ENCODE data around the gene ITGB7.
A peak's percentile ranks its signal among the peaks of the same experiment; 100 is the strongest.

ITGB7 gene

GRCh38 chr12:53191885-53192530 lies 15.0 kb downstream of the ITGB7 start:
- Mint-ChIP-seq H3K27me3 (no peaks in the 10 kb centered on the region), H3K27ac (peak overlapping the region; percentile 70), H3K4me3 (no peak overlapping the region), H3K9me3 (no peaks in the 10 kb centered on the region), H3K36me3 (peaks cover 31% of the 10 kb centered on the region), H3K4me1 (peaks cover 21% of the 10 kb centered on the region)
- DNase-seq (ENCODE audit: low spot score in 2 of 2) (no peak), ATAC-seq (ENCODE audit: low read depth) (no peak)

GRCh38 chr12:53191096-53191884 lies 15.8 kb downstream of the ITGB7 start:
- peaks cover 17% of the 10 kb centered on the region for H3K4me1 Mint-ChIP-seq
- DNase-seq (ENCODE audit: low spot score in 2 of 2) (no peak), ATAC-seq (ENCODE audit: low read depth) (no peak)
- H3K36me3 Mint-ChIP-seq, result peaks cover 32% of the 10 kb centered on the region
- no peak overlapping the region for H3K27ac Mint-ChIP-seq
- H3K4me3 Mint-ChIP-seq, result no peak overlapping the region
- no peaks in the 10 kb centered on the region for H3K9me3 Mint-ChIP-seq
- no peaks in the 10 kb centered on the region for H3K27me3 Mint-ChIP-seq

GRCh38 chr12:53190108-53190729 lies 16.8 kb downstream of the ITGB7 start:
- ATAC-seq (ENCODE audit: low read depth), result peak; percentile 96
- no peak overlapping the region for H3K27ac Mint-ChIP-seq
- H3K4me1 Mint-ChIP-seq, result peaks cover 11% of the 10 kb centered on the region
- no peaks in the 10 kb centered on the region for H3K27me3 Mint-ChIP-seq
- DNase-seq (ENCODE audit: low spot score in 2 of 2), result no peak
- no peaks in the 10 kb centered on the region for H3K9me3 Mint-ChIP-seq
- H3K4me3 Mint-ChIP-seq, result no peak overlapping the region
- H3K36me3 Mint-ChIP-seq, result peaks cover 30% of the 10 kb centered on the region

- H3K4me1 Mint-ChIP-seq, result peaks cover 30% of the 10 kb centered on the region
- no peak for ATAC-seq (ENCODE audit: low read depth)
- H3K36me3 Mint-ChIP-seq, result peaks cover 29% of the 10 kb centered on the region
Measured at GRCh38 chr12:53187145-53187899, 19.7 kb downstream of the ITGB7 start.

GRCh38 chr12:53186745-53187144 lies 20.3 kb downstream of the ITGB7 start:
- peaks cover 26% of the 10 kb centered on the region for H3K36me3 Mint-ChIP-seq
- H3K4me3 Mint-ChIP-seq, result no peak overlapping the region
- no peaks in the 10 kb centered on the region for H3K27me3 Mint-ChIP-seq
- DNase-seq (ENCODE audit: low spot score in 2 of 2), result no peak
- H3K9me3 Mint-ChIP-seq, result no peaks in the 10 kb centered on the region
- no peak overlapping the region for H3K27ac Mint-ChIP-seq
- ATAC-seq (ENCODE audit: low read depth), result no peak
- peaks cover 34% of the 10 kb centered on the region for H3K4me1 Mint-ChIP-seq

More at GRCh38 chr12:53187145-53187899, 19.7 kb downstream of the ITGB7 start:
- DNase-seq (ENCODE audit: low spot score in 2 of 2), result no peak
- Mint-ChIP-seq H3K4me3 (no peak overlapping the region), H3K9me3 (no peaks in the 10 kb centered on the region), H3K27ac (no peak overlapping the region), H3K27me3 (no peaks in the 10 kb centered on the region)

GRCh38 chr12:53185582-53186153 lies 21.4 kb downstream of the ITGB7 start:
- Mint-ChIP-seq H3K4me1 (peaks cover 34% of the 10 kb centered on the region), H3K36me3 (peaks cover 23% of the 10 kb centered on the region), H3K27me3 (no peaks in the 10 kb centered on the region), H3K4me3 (no peak overlapping the region), H3K27ac (no peak overlapping the region), H3K9me3 (no peaks in the 10 kb centered on the region)
- ATAC-seq (ENCODE audit: low read depth), result no peak
- DNase-seq (ENCODE audit: low spot score in 2 of 2), result no peak

GRCh38 chr12:53184828-53185227 lies 22.2 kb downstream of the ITGB7 start:
- Mint-ChIP-seq H3K27me3 (no peaks in the 10 kb centered on the region), H3K27ac (peak overlapping the region; percentile 67), H3K9me3 (no peaks in the 10 kb centered on the region), H3K4me3 (no peak overlapping the region), H3K4me1 (peaks cover 34% of the 10 kb centered on the region), H3K36me3 (peaks cover 22% of the 10 kb centered on the region)
- no peak for DNase-seq (ENCODE audit: low spot score in 2 of 2)
- ATAC-seq (ENCODE audit: low read depth), result no peak

GRCh38 chr12:53182903-53183302 lies 24.1 kb downstream of the ITGB7 start:
- ATAC-seq (ENCODE audit: low read depth) (no peak), DNase-seq (ENCODE audit: low spot score in 2 of 2) (no peak)
- H3K9me3 Mint-ChIP-seq, result no peaks in the 10 kb centered on the region
- H3K27ac Mint-ChIP-seq, result no peak overlapping the region
- H3K36me3 Mint-ChIP-seq, result peaks cover 22% of the 10 kb centered on the region
- peaks cover 39% of the 10 kb centered on the region for H3K4me1 Mint-ChIP-seq
- H3K27me3 Mint-ChIP-seq, result no peaks in the 10 kb centered on the region
- peak overlapping the region; percentile 97 for H3K4me3 Mint-ChIP-seq

GRCh38 chr12:53181935-53182334 lies 25.1 kb downstream of the ITGB7 start:
- ATAC-seq (ENCODE audit: low read depth) (no peak), DNase-seq (ENCODE audit: low spot score in 2 of 2) (no peak)
- Mint-ChIP-seq H3K36me3 (peaks cover 19% of the 10 kb centered on the region), H3K4me1 (peaks cover 39% of the 10 kb centered on the region), H3K9me3 (no peaks in the 10 kb centered on the region), H3K4me3 (peak overlapping the region; percentile 97), H3K27me3 (no peaks in the 10 kb centered on the region), H3K27ac (peak overlapping the region; percentile 94)

GRCh38 chr12:53180931-53181645 lies 26.0 kb downstream of the ITGB7 start:
- H3K9me3 Mint-ChIP-seq, result no peaks in the 10 kb centered on the region
- H3K27ac Mint-ChIP-seq, result peak overlapping the region; percentile 94
- peaks cover 13% of the 10 kb centered on the region for H3K36me3 Mint-ChIP-seq
- ATAC-seq (ENCODE audit: low read depth) (peak; percentile 49), DNase-seq (ENCODE audit: low spot score in 2 of 2) (no peak)
- peak overlapping the region; percentile 97 for H3K4me3 Mint-ChIP-seq
- H3K27me3 Mint-ChIP-seq, result no peaks in the 10 kb centered on the region
- H3K4me1 Mint-ChIP-seq, result peaks cover 39% of the 10 kb centered on the region

GRCh38 chr12:53180220-53180930 lies 26.7 kb downstream of the ITGB7 start, which contains the start of the genes CSAD and ZNF740:
Gene CSAD (minus strand): TSS chr12:53180925. CDS start chr12:53173470, 7,455 bp downstream.
Gene ZNF740 (plus strand): TSS chr12:53180722. CDS start chr12:53181984, 1,262 bp downstream.
- Mint-ChIP-seq H3K9me3 (no peaks in the 10 kb centered on the region), H3K36me3 (peaks cover 9% of the 10 kb centered on the region), H3K4me1 (peaks cover 39% of the 10 kb centered on the region), H3K27ac (peak within 1 kb of the TSS; percentile 94), H3K27me3 (no peaks in the 10 kb centered on the region), H3K4me3 (peak within 1 kb of the TSS; percentile 97)
- ATAC-seq (ENCODE audit: low read depth), result peak; percentile 94
- peak; percentile 87 to 94 for DNase-seq (ENCODE audit: low spot score in 2 of 2)

GRCh38 chr12:53179687-53180219 lies 27.3 kb downstream of the ITGB7 start:
- H3K4me1 Mint-ChIP-seq, result peaks cover 36% of the 10 kb centered on the region
- H3K27me3 Mint-ChIP-seq, result no peaks in the 10 kb centered on the region
- no peaks in the 10 kb centered on the region for H3K9me3 Mint-ChIP-seq
- DNase-seq (ENCODE audit: low spot score in 2 of 2) (peak in 1 of 2 donors; percentile 45), ATAC-seq (ENCODE audit: low read depth) (peak; percentile 0)
- peaks cover 6% of the 10 kb centered on the region for H3K36me3 Mint-ChIP-seq
- H3K4me3 Mint-ChIP-seq, result peak overlapping the region; percentile 97
- peak overlapping the region; percentile 94 for H3K27ac Mint-ChIP-seq
